Hematopoietic multipotent progenitor cell treated with erythropoietin and hydrocortisone succinate and interleukin-3 and kit ligand, for 17 days (in vitro differentiated cells): ENCODE measurements around the gene ZNF280D.
"Not testable (repeated sequence)": the region's sequence is repeated elsewhere in the genome, so short reads cannot be mapped to it uniquely, and the experiment has no call there.

Experiments used
- DNase-seq: peaks from one replicate; pipeline ENCODE4 v3.0.0-alpha.2; 2015; ENCODE audit warnings: low spot score

The ZNF280D gene

GRCh38 chr15:56716334-56716733 lies 17.0 kb downstream of the ZNF280D start:
- DNase-seq: no peak

DNA sequence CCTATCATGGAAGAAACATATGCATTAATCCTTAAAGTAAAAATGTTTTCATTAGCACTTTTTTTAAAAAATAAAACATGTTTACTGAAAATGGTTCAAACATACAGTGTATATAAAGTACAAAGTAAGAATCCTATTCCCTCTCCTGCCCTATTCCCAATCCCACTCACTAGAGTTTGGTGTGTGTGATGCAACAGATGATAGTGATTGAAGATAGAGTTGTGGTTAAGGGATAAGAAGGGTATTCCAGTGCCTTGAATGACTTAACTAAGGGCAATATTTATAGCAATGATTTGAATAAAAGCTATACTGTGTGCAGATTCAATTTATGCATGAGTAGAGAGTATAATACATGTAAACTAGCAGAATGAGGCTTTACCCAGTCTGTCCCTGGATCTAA lies 18.1 kb downstream of the ZNF280D start:
- DNase-seq: no peak

DNA sequence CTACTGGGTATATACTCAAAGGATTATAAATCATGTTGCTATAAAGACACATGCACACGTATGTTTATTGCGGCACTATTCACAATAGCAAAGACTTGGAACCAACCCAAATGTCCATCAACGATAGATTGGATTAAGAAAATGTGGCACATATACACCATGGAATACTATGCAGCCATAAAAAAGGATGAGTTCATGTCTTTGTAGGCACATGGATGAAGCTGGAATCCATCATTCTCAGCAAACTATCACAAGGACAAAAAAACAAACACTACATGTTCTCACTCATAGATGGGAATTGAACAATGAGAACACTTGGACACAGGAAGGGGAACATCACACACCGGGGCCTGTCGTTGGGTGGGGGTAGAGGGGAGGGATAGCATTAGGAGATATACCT lies 23.8 kb downstream of the ZNF280D start:
- DNase-seq: not testable (repeated sequence)

- DNase-seq: no peak
Observed at GRCh38 chr15:56699743-56700142, 33.6 kb downstream of the ZNF280D start.

DNA sequence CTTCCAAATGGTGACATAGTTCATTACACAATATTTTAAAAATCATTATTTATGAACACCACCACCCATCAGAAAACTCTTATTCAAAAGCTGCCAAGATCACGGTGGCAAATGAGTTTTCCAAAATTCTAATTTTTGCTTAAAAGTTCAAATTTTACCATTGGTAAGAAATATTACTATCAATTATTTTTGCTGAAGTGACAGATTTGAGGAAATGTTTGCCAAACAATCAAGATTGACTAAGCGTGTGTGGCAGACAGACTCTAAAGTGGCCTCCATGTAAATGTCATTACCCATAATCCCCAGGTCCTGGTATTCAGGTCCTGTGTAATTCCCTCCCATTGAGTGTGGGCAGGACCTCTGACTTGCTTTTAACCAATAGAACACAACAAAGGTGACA lies 35.0 kb downstream of the ZNF280D start:
- no peak for DNase-seq

GRCh38 chr15:56693761-56694160 lies 39.5 kb downstream of the ZNF280D start:
- DNase-seq: no peak

DNA sequence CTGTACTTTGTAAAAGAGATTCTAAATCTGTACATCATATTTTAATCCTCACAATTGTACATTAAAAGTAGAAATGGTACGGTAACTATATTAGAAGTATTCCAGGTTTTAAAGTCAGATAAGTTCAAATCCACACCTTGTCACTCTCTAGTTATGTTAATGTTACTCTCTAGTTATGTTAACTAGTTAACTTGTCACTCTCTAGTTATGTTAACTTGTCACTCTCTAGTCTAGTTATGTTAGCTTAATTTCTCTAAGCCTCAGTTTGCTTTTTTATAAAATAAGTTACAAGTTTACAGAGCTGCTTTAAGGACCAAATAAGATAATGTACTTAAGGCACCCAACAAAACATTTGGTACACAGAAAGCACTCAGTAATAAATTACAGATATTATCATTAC lies 42.6 kb downstream of the ZNF280D start:
- DNase-seq: no peak

- no peak for DNase-seq
Observed at GRCh38 chr15:56683908-56684307, 49.4 kb downstream of the ZNF280D start.

DNA sequence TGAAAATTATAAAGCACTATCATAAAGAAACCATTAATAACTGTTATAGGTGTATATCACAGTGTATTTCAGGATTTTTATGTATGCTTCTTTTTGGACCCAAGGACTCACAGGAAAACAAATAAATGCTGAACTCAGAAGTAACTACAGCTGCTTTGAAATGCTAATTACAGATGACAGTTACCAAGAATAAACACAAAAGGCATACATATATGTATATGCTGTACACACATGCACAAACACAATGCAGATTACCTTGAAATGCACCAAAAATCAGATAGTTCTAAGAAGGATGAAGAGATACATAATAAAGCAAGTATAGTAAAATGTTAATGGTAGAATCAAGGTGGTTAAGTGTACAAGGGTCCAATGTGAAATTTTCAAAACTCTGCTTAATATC lies 52.2 kb downstream of the ZNF280D start:
- DNase-seq: no peak

DNA sequence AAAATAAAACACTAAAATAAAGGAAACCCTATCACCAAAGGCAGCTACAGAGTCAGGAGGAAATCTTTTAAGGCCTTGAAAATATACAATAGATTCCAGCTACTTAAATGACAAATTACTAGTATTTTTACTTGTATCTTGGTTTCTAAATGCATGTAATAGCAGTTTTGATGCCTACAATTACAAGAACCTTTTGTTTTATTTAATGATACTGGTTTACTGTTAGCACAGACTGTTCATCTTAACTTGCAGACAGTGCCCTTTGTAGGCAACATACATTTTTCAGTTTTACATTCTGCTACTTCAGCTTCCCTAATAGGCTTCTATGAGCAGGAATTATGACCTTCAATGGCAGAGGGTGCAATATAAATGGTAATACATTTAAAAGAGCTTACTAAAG lies 54.1 kb downstream of the ZNF280D start:
- DNase-seq: no peak

DNA sequence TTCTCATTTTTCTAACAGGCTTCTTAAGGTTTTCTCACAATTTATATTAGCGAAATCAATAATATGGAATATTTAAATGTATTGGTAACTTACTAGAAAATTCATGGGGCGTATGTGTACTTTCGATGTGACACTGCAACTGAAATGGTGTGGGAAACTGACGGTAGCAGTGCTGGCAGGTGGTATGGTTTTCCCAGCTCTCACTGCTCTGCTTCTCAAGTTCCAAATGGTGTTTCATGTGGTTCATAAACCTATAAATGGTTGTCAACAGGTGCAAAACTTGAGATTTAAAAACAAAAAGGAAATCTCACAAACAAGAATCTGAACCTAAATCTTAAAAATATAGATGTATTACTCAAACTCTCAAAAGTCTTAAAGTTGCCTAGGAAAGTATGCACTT lies 54.7 kb downstream of the ZNF280D start:
- no peak for DNase-seq

- no peak for DNase-seq
Observed at GRCh38 chr15:56677271-56677670, 56.0 kb downstream of the ZNF280D start.

DNA sequence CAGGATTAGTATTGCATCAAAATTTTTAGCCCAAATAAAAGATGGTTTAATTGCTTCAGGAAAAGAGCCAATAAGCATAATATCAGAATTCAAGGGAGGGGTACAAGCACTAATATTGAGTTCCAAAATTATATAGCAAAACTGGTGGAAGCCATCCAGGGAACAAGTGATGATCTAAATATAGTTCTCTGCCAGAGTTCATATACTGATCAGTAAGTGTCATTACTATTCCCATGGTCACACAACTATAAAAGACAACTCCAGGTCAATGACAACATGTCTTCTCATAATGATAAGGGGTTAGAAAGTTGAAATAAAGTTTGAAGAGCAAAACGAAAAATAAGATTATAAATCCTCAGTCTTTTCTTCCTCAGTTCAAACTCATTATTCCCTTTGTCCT lies 57.4 kb downstream of the ZNF280D start:
- DNase-seq: no peak

DNA sequence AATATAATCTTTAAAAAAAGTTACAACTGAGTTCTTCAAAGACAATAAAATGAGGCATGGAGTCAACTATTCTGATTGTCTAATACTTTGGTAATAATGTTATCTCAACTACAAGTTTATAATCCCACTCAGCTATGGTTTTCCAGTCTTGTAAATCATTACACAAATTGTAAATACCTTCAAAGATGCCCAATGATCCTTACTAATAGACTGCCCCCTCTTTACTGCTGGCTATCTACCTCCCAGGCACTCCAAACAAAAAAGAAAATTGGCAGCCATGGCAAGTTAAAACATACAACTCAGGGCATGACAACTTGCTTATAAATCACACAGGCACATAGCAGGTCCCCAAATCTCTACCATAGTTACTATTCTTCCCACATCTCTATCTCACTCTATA lies 58.5 kb downstream of the ZNF280D start:
- no peak for DNase-seq

- DNase-seq: no peak
Observed at GRCh38 chr15:56672721-56673120, 60.6 kb downstream of the ZNF280D start.

- no peak for DNase-seq
Observed at GRCh38 chr15:56667517-56667916, 65.8 kb downstream of the ZNF280D start.

- no peak for DNase-seq
Observed at GRCh38 chr15:56660943-56661342, 72.4 kb downstream of the ZNF280D start.

GRCh38 chr15:56659197-56659596 lies 74.1 kb downstream of the ZNF280D start:
- DNase-seq: no peak

DNA sequence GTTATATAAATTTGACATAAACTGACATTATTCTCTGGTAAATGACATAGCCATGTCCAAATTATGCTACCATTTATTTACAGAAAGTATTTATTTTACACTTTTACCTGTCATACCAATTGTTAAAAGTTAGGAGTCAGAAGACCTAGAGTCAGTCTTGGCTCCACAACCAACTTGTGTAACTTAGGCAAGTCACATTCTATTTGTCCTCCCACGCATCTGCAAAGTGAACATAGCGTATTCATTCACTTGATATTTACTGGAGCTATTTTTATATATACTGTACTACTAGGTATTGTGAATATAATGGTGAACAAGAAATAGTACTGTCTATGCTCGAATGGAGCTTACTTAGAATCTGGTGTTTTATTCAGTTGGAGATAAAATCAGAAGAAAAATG lies 78.7 kb downstream of the ZNF280D start:
- DNase-seq: no peak

- DNase-seq: no peak
Observed at GRCh38 chr15:56654216-56654615, 79.1 kb downstream of the ZNF280D start.

- no peak for DNase-seq
Observed at GRCh38 chr15:56653787-56654186, 79.5 kb downstream of the ZNF280D start.

DNA sequence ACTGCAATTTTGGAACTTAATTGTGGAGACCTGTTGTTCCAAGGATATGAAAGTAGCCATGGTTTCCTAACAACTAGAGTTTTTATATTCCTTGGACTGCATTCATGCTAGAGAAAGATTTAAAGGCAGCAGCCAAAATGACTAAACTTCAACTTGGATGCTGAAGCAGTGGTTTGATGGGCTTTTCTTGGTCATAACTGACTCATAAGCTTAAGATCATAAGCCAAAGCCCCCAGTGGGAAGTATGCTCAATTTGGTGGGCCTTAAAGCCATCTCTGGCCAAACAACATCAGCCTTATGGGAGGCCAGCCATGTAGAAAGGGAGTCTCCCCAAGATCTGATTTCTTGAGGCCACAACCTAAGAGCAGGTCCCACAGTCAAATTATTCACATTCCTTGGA lies 80.2 kb downstream of the ZNF280D start:
- DNase-seq: no peak

GRCh38 chr15:56648311-56648710 lies 85.0 kb downstream of the ZNF280D start:
- DNase-seq: no peak

GRCh38 chr15:56640549-56640948 lies 92.8 kb downstream of the ZNF280D start:
- DNase-seq: no peak

DNA sequence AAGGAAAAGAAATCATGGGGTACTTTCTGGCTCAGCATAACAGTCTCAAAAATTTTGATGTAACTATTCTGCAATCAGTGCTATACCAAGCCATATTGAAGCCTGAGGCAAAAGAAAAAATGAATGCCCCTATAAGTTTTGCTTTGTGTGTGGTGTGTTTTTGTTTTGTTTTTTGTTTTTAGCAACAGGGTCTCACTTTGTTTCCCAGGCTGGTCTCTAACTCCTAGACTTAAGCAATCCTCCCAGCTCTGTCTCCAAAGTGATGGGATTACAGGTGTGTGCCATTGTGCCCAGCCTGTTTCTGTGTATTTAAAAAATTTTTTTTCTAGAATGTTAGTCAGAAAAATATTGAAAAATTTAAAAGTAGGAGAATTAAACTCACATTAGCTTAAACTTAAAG lies 93.2 kb downstream of the ZNF280D start:
- DNase-seq: no peak
